Endodermal cell (in vitro differentiated cells): ENCODE data around the gene DAPK1. TPM values are rescaled to one million over a fixed set of nuclear protein-coding genes. Genes with fewer than 3 reads are reported as not detected.

Experiments used
- DNase-seq: peaks from one replicate; pipeline ENCODE4 v3.0.0-alpha.2; 2017
- H3K27ac ChIP-seq: 2 replicates; pipeline ENCODE4 v1.5.1; 2013; ENCODE audit warnings: mild to moderate bottlenecking, low read depth, low read length, moderate library complexity
- H3K27me3 ChIP-seq: 2 replicates; pipeline ENCODE4 v1.6.1; 2013; ENCODE audit warnings: mild to moderate bottlenecking, low read length, moderate library complexity; ENCODE audit not compliant: insufficient read depth, control insufficient read depth, poor library complexity, severe bottlenecking
- H3K36me3 ChIP-seq: 2 replicates; pipeline ENCODE4 v1.7.0; 2013; ENCODE audit warnings: mild to moderate bottlenecking, low read length, moderate library complexity; ENCODE audit not compliant: control insufficient read depth, insufficient read depth
- H3K4me1 ChIP-seq: one replicate; pipeline ENCODE4 v1.7.0; 2013; ENCODE audit warnings: low read length; ENCODE audit not compliant: control insufficient read depth, insufficient read depth
- H3K4me3 ChIP-seq: 2 replicates; pipeline ENCODE4 v1.5.1; 2013; ENCODE audit warnings: mild to moderate bottlenecking, low read length, moderate library complexity
- H3K9ac ChIP-seq: 2 replicates; pipeline ENCODE4 v1.6.1; 2013; ENCODE audit warnings: mild to moderate bottlenecking, low read length, moderate library complexity; ENCODE audit not compliant: poor library complexity, severe bottlenecking; ENCODE audit errors: extremely low read depth
- H3K9me3 ChIP-seq: 2 replicates; pipeline ENCODE4 v1.6.1; 2013; ENCODE audit warnings: mild to moderate bottlenecking, low read length, moderate library complexity; ENCODE audit not compliant: control insufficient read depth
- H3K27ac Mint-ChIP-seq: 2 replicates; pipeline ENCODE4 v1.8.0; 2020; ENCODE audit warnings: mixed read lengths
- H3K27me3 Mint-ChIP-seq: 2 replicates; pipeline ENCODE4 v1.8.0; 2021; ENCODE audit warnings: mild to moderate bottlenecking, mixed read lengths; ENCODE audit not compliant: insufficient read depth
- H3K36me3 Mint-ChIP-seq: 2 replicates; pipeline ENCODE4 v1.8.0; 2020; ENCODE audit warnings: low read depth, mixed read lengths
- H3K4me1 Mint-ChIP-seq: 2 replicates; pipeline ENCODE4 v1.8.0; 2020; ENCODE audit warnings: mixed read lengths
- H3K4me3 Mint-ChIP-seq: 2 replicates; pipeline ENCODE4 v1.8.0; 2020; ENCODE audit warnings: mild to moderate bottlenecking, moderate library complexity, mixed read lengths
- H3K9me3 Mint-ChIP-seq: 2 replicates; pipeline ENCODE4 v1.8.0; 2020; ENCODE audit warnings: mild to moderate bottlenecking, mixed read lengths
- CTCF ChIP-seq: fragments of 200-600 bp; sonication (generic); conservative IDR thresholded peaks from 2 replicates; pipeline ENCODE4 v1.5.0; 2021; ENCODE audit warnings: antibody characterized with exemption, mild to moderate bottlenecking
- WGBS, 2 experiments: methylation state at CpG; one replicate each; pipeline versions ENCODE4 v1.1.5 to v1.1.7; 2013; ENCODE audit warnings: missing lambda C conversion rate in 2 of 2, mixed read lengths in 1 of 2; ENCODE audit not compliant: insufficient coverage in 1 of 2, insufficient read length in 1 of 2; 5-methylcytosine and 5-hydroxymethylcytosine counted together
- total RNA-seq, 2 donors: library from RNA; stranded (reverse); fragmentation: NEBNext Ultra II Directional in 1 of 2; extraction: Animal tissue kit (Norgen Biotek cat#: 25700) in 1 of 2; gene quantifications; 2 replicates in 1 of 2; 3 replicates in 1 of 2; pipeline ENCODE4 v1.2.1, GENCODE V29; 2021

Gene DAPK1
- total RNA-seq, 2 donors from 2014 or later, result 117 to 139 TPM

GRCh38 chr9:87671478-87671877, 173.8 kb downstream of the DAPK1 start:
- Mint-ChIP-seq H3K36me3 (peaks cover 77% of the 10 kb centered on the region), H3K4me1 (no peaks in the 10 kb centered on the region), H3K4me3 (no peak overlapping the region), H3K9me3 (peaks cover 14% of the 10 kb centered on the region), H3K27ac (no peak overlapping the region), H3K27me3 (no peaks in the 10 kb centered on the region)
- Histone ChIP-seq H3K4me3 (no peak overlapping the region), H3K27me3 (no peaks in the 10 kb centered on the region), H3K4me1 (no peaks in the 10 kb centered on the region), H3K9me3 (peaks cover 20% of the 10 kb centered on the region), H3K36me3 (peaks cover 64% of the 10 kb centered on the region), H3K9ac (no peak overlapping the region), H3K27ac (no peak overlapping the region)
- 93 to 100% methylated on average over 3 to 6 of the region's 6 CpGs for WGBS, 2 experiments
- no peak for TF ChIP-seq CTCF
- DNase-seq, result no peak

- Histone ChIP-seq H3K27me3 (no peaks in the 10 kb centered on the region), H3K4me3 (no peak overlapping the region), H3K4me1 (no peaks in the 10 kb centered on the region), H3K9me3 (peaks cover 16% of the 10 kb centered on the region), H3K9ac (no peak overlapping the region), H3K27ac (no peak overlapping the region), H3K36me3 (peaks cover 62% of the 10 kb centered on the region)
- Mint-ChIP-seq H3K27ac (no peak overlapping the region), H3K27me3 (no peaks in the 10 kb centered on the region), H3K4me1 (no peaks in the 10 kb centered on the region), H3K36me3 (peaks cover 72% of the 10 kb centered on the region), H3K4me3 (no peak overlapping the region), H3K9me3 (peaks cover 9% of the 10 kb centered on the region)
- no peak for DNase-seq
- no peak for TF ChIP-seq CTCF
- WGBS, 2 experiments, result 96% methylated on average over 9 of the region's 9 CpGs
Measured at GRCh38 chr9:87671925-87672324, 174.3 kb downstream of the DAPK1 start.

- no peaks in the 10 kb centered on the region for H3K27me3 Mint-ChIP-seq
- H3K9me3 Mint-ChIP-seq, result peaks cover 4% of the 10 kb centered on the region
- DNase-seq, result no peak
- H3K27ac Mint-ChIP-seq, result no peak overlapping the region
- no peaks in the 10 kb centered on the region for H3K4me1 Mint-ChIP-seq
- Histone ChIP-seq H3K27me3 (no peaks in the 10 kb centered on the region), H3K4me3 (no peak overlapping the region), H3K9me3 (peaks cover 9% of the 10 kb centered on the region), H3K27ac (no peak overlapping the region), H3K9ac (no peak overlapping the region), H3K4me1 (no peaks in the 10 kb centered on the region), H3K36me3 (peaks cover 59% of the 10 kb centered on the region)
- peaks cover 66% of the 10 kb centered on the region for H3K36me3 Mint-ChIP-seq
- H3K4me3 Mint-ChIP-seq, result no peak overlapping the region
- no peak for TF ChIP-seq CTCF
- 91 to 97% methylated on average over 2 to 8 of the region's 8 CpGs for WGBS, 2 experiments
Measured at GRCh38 chr9:87672586-87672985, 174.9 kb downstream of the DAPK1 start.
